Lower lobe of right lung (tissue), 2 donors: ENCODE data around the gene SKAP2. TPM values are rescaled to one million over a fixed set of nuclear protein-coding genes. Genes with fewer than 3 reads are reported as not detected.

ENCODE experiments used
- ATAC-seq, 2 donors: fragments of 200-7000 bp; cut with Tn5 transposase; one replicate each; pipeline ENCODE4 v1.9.1; 2020 to 2022; ENCODE audit warnings: mild to moderate bottlenecking in 2 of 2, moderate library complexity in 2 of 2
- DNase-seq: peaks from one replicate; pipeline ENCODE4 v3.0.0-alpha.2; 2020
- H3K27ac ChIP-seq: fragments of 200-600 bp; one replicate; pipeline ENCODE4 v1.8.0; 2022
- H3K27me3 ChIP-seq: fragments of 200-600 bp; one replicate; pipeline ENCODE4 v1.8.0; 2022; ENCODE audit warnings: low read depth
- H3K36me3 ChIP-seq: fragments of 200-600 bp; one replicate; pipeline ENCODE4 v1.8.0; 2022; ENCODE audit warnings: mild to moderate bottlenecking
- H3K4me1 ChIP-seq: fragments of 200-600 bp; one replicate; pipeline ENCODE4 v1.8.0; 2022
- H3K4me3 ChIP-seq: fragments of 200-600 bp; one replicate; pipeline ENCODE4 v1.8.0; 2022; ENCODE audit warnings: mild to moderate bottlenecking
- H3K9me3 ChIP-seq: fragments of 200-600 bp; one replicate; pipeline ENCODE4 v1.8.0; 2022
- CTCF ChIP-seq: fragments of 200-600 bp; IDR thresholded peaks from one replicate; pipeline ENCODE4 v1.8.0; 2022; ENCODE audit warnings: antibody characterized with exemption, mild to moderate bottlenecking
- intact Hi-C: fragments of 100-400 bp; cut with DNase I; formaldehyde crosslinking; loops from one replicate; pipeline ENCODE4 v1.11.0; 2022
- total RNA-seq: library from RNA; stranded (reverse); fragmentation: NEBNext Ultra II Directional; extraction: Animal tissue kit (Norgen Biotek cat#: 25700); gene quantifications from one replicate; pipeline ENCODE4 v1.2.1, GENCODE V29; 2021
- donor health status: DM: no; HTN: yes; CAD: no; lungs with severe emphysema.

The SKAP2 gene
- total RNA-seq, 1 donor from 2014 or later: 75.0 TPM

- intact Hi-C loops: no loop called here
- no peaks in the 10 kb centered on the region for H3K36me3 ChIP-seq
- no peak overlapping the region for H3K4me3 ChIP-seq
- peaks cover 11% of the 10 kb centered on the region for H3K4me1 ChIP-seq
- TF ChIP-seq CTCF: no peak
- no peaks in the 10 kb centered on the region for H3K9me3 ChIP-seq
- no peak for DNase-seq
- H3K27ac ChIP-seq: no peak overlapping the region
- no peak for ATAC-seq
- H3K27me3 ChIP-seq: no peaks in the 10 kb centered on the region
These were observed 214.3 kb downstream of the SKAP2 start for GRCh38 chr7:26650103-26650502.

GRCh38 chr7:26649388-26649787 lies 215.0 kb downstream of the SKAP2 start:
- ATAC-seq (no peak), DNase-seq (no peak)
- TF ChIP-seq CTCF: no peak
- H3K9me3 ChIP-seq: no peaks in the 10 kb centered on the region
- H3K36me3 ChIP-seq: no peaks in the 10 kb centered on the region
- no peak overlapping the region for H3K4me3 ChIP-seq
- H3K27ac ChIP-seq: no peak overlapping the region
- peaks cover 11% of the 10 kb centered on the region for H3K4me1 ChIP-seq
- intact Hi-C loops: no loop called here
- no peaks in the 10 kb centered on the region for H3K27me3 ChIP-seq

- no peaks in the 10 kb centered on the region for H3K36me3 ChIP-seq
- no peak overlapping the region for H3K4me3 ChIP-seq
- intact Hi-C loops: no loop called here
- TF ChIP-seq CTCF: no peak
- DNase-seq (no peak), ATAC-seq (no peak)
- H3K27ac ChIP-seq: no peak overlapping the region
- no peaks in the 10 kb centered on the region for H3K27me3 ChIP-seq
- H3K9me3 ChIP-seq: no peaks in the 10 kb centered on the region
- peaks cover 3% of the 10 kb centered on the region for H3K4me1 ChIP-seq
These were observed 215.8 kb downstream of the SKAP2 start for GRCh38 chr7:26648554-26648953.

GRCh38 chr7:26646336-26647048 lies 217.9 kb downstream of the SKAP2 start:
- Histone ChIP-seq H3K4me1 (no peaks in the 10 kb centered on the region), H3K9me3 (no peaks in the 10 kb centered on the region), H3K27ac (no peak overlapping the region), H3K36me3 (no peaks in the 10 kb centered on the region), H3K4me3 (no peak overlapping the region), H3K27me3 (no peaks in the 10 kb centered on the region)
- no peak for TF ChIP-seq CTCF
- no peak for ATAC-seq
- no peak for DNase-seq
- intact Hi-C loops: no loop called here

GRCh38 chr7:26645121-26645520 lies 219.3 kb downstream of the SKAP2 start:
- H3K27me3 ChIP-seq: no peaks in the 10 kb centered on the region
- H3K27ac ChIP-seq: no peak overlapping the region
- H3K4me3 ChIP-seq: no peak overlapping the region
- intact Hi-C loops: no loop called here
- H3K9me3 ChIP-seq: no peaks in the 10 kb centered on the region
- H3K4me1 ChIP-seq: no peaks in the 10 kb centered on the region
- ATAC-seq (no peak), DNase-seq (no peak)
- TF ChIP-seq CTCF: no peak
- no peaks in the 10 kb centered on the region for H3K36me3 ChIP-seq
